Heart left ventricle (tissue), 13 donors: ENCODE results near the gene ARHGAP31.

Source experiments
- POLR2A ChIP-seq, 2 donors: fragments of 450-650 bp; IDR thresholded peaks; one replicate each; pipeline ENCODE4 v1.6.1; 2017; ENCODE audit warnings: antibody characterized with exemption in 2 of 2, mild to moderate bottlenecking in 2 of 2, moderate library complexity in 2 of 2
- TF ChIP-seq, protein P1 (sequence below), 12 donors: fragments of 200-600 bp; sonication (generic) in 4 of 12; IDR thresholded peaks; one replicate each; pipeline versions ENCODE4 v1.5.0 to v1.8.0; 2018 to 2022; ENCODE audit warnings: antibody characterized with exemption in 12 of 12, mild to moderate bottlenecking in 5 of 12
- donor health status: ischemic (EF 13 %, LVEDD 7.1; RV severe dilation, severe dysfunction).
- donor health status: DM: no; HTN: yes; CAD: no.
- donor health status: DM: no; HTN: no; CAD: no.
- donor health status: ischemic (EF 25% LVEDD 6.9; RV normal size, moderate dysfunction).
- donor health status: ischemic (EF 25% LVEDD 5.7; RV mildly dilated, moderate dysfunction).
- donor health status: ischemic (EF 35%, LVEDD 5.7; RV mildly dilated, moderate dysfunction).
- donor health status: nonischemic (EF 11% LVEDD 7.7; RV severe dilation, severe dysfunction).
- donor health status: DM: yes; HTN: yes; CAD: no.
- donor health status: PGD.
- donor health status: ischemic (EF 29% LVEDD 5.4; RV normal size, mild dysfunction).
- donor health status: nonischemic (EF 23%, LVEDD 6.1; RV moderate dilation, normal function).

DNA sequence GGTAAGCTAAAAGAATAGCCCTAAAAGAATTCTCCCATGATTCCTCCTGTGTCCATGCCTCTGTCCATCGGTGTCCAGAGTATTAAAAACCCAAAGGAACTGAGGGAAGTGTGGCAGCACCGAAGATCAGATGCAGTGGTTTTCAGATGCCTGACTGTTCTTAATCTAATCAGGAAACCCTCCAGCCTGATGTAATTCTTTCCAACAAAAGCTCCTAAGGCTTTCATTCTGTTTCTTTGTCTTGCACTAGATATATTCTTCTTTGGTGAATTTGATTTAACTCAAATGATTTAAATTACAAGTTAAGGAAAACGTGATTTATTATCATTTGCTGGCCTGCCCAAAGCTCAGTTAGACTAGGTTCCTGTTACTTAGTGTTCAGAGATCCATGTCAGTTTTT lies 71.2 kb downstream of the ARHGAP31 start:
- TF ChIP-seq, protein P1, sequence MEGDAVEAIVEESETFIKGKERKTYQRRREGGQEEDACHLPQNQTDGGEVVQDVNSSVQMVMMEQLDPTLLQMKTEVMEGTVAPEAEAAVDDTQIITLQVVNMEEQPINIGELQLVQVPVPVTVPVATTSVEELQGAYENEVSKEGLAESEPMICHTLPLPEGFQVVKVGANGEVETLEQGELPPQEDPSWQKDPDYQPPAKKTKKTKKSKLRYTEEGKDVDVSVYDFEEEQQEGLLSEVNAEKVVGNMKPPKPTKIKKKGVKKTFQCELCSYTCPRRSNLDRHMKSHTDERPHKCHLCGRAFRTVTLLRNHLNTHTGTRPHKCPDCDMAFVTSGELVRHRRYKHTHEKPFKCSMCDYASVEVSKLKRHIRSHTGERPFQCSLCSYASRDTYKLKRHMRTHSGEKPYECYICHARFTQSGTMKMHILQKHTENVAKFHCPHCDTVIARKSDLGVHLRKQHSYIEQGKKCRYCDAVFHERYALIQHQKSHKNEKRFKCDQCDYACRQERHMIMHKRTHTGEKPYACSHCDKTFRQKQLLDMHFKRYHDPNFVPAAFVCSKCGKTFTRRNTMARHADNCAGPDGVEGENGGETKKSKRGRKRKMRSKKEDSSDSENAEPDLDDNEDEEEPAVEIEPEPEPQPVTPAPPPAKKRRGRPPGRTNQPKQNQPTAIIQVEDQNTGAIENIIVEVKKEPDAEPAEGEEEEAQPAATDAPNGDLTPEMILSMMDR (IDR thresholded peaks at IDR 0.05): no peak
- no peak for TF ChIP-seq POLR2A (IDR thresholded peaks at IDR 0.05)
